Lower leg skin (tissue), 4 donors: Measurements from ENCODE around the gene PRCP. TPM values are rescaled to one million over a fixed set of nuclear protein-coding genes. Genes with fewer than 3 reads are reported as not detected.

ENCODE experiments used
- DNase-seq, 2 donors: peaks; one replicate each; pipeline ENCODE4 v3.0.0-alpha.2; 2019; ENCODE audit warnings: low spot score in 2 of 2
- H3K4me3 ChIP-seq: fragments of 200-600 bp; sonication (generic); 2 replicates; pipeline ENCODE4 v1.5.1; 2017; ENCODE audit warnings: mild to moderate bottlenecking, low read depth; ENCODE audit not compliant: poor library complexity, severe bottlenecking
- CTCF ChIP-seq, 3 donors: fragments of 450-650 bp; IDR thresholded peaks; one replicate each; pipeline ENCODE4 v1.5.1; 2016; ENCODE audit warnings: antibody characterized with exemption in 3 of 3, mild to moderate bottlenecking in 3 of 3, moderate library complexity in 2 of 3
- POLR2A ChIP-seq, 2 donors: fragments of 450-650 bp; IDR thresholded peaks; one replicate each; pipeline ENCODE4 v1.6.1; 2016 to 2017; ENCODE audit warnings: antibody characterized with exemption in 2 of 2, mild to moderate bottlenecking in 1 of 2, moderate library complexity in 1 of 2
- WGBS, 2 donors: methylation state at CpG; one replicate each; pipeline ENCODE4 v1.1.5; 2018; 5-methylcytosine and 5-hydroxymethylcytosine counted together
- intact Hi-C: fragments of 100-400 bp; cut with DNase I; formaldehyde crosslinking; loops from one replicate; pipeline ENCODE4 v1.15.0; 2023; ENCODE audit warnings: low total_unique reads
- total RNA-seq, 4 donors: library from RNA; depleted of rRNA; stranded (reverse); fragments of >200 nt; gene quantifications; one replicate each; pipeline ENCODE4 v1.1.0, GENCODE V29; 2016

PRCP gene
- total RNA-seq, 4 donors from 2014 or later, result 31.5 to 56.8 (median 53.8) TPM

GRCh38 chr11:82896183-82896582 is 4.0 kb downstream of the PRCP start:
- 94 to 96% methylated on average over 6 of the region's 6 CpGs for WGBS, 2 donors
- H3K4me3 ChIP-seq, result no peak overlapping the region
- TF ChIP-seq POLR2A (IDR thresholded peaks at IDR 0.05) (no peak), CTCF (IDR thresholded peaks at IDR 0.05) (no peak)
- intact Hi-C loops, result no loop called here
- DNase-seq, result no peak

GRCh38 chr11:82895437-82896091 is 4.7 kb downstream of the PRCP start:
- DNase-seq, result no peak
- no peak overlapping the region for H3K4me3 ChIP-seq
- TF ChIP-seq CTCF (IDR thresholded peaks at IDR 0.05) (no peak), POLR2A (IDR thresholded peaks at IDR 0.05) (no peak)
- intact Hi-C loops, result no loop called here

- TF ChIP-seq CTCF (IDR thresholded peaks at IDR 0.05) (no peak), POLR2A (IDR thresholded peaks at IDR 0.05) (no peak)
- intact Hi-C loops, result no loop called here
- DNase-seq, result no peak
- WGBS, 2 donors, result 84 to 91% methylated on average over 2 of the region's 2 CpGs
- H3K4me3 ChIP-seq, result no peak overlapping the region
Observed at GRCh38 chr11:82892611-82893169, 7.5 kb downstream of the PRCP start.

GRCh38 chr11:82890936-82891335 is 9.3 kb downstream of the PRCP start:
- no peak overlapping the region for H3K4me3 ChIP-seq
- no peak for DNase-seq
- intact Hi-C loops, result no loop called here
- no peak for TF ChIP-seq CTCF (IDR thresholded peaks at IDR 0.05)
- no peak for TF ChIP-seq POLR2A (IDR thresholded peaks at IDR 0.05)

GRCh38 chr11:82890002-82890341 is 10.3 kb downstream of the PRCP start:
- no peak overlapping the region for H3K4me3 ChIP-seq
- intact Hi-C loops, result no loop called here
- 86 to 94% methylated on average over 1 of the region's 1 CpG for WGBS, 2 donors
- DNase-seq, result no peak
- no peak for TF ChIP-seq POLR2A (IDR thresholded peaks at IDR 0.05)
- TF ChIP-seq CTCF (IDR thresholded peaks at IDR 0.05), result no peak
